ENCODE data around the gene FHIP1B.

The FHIP1B gene

GRCh38 chr11:6240781-6241180 is 6.3 kb upstream of the FHIP1B start:
- Histone ChIP-seq H3K4me3 (ENCODE audit: low read length in 2 of 2) (no peak overlapping the region), H3K4me1 (ENCODE audit: control insufficient read depth in 2 of 2, insufficient read depth in 2 of 2, low read length in 2 of 2) (no peaks in the 10 kb centered on the region), H3K27ac (ENCODE audit: low read depth in 2 of 2, low read length in 2 of 2) (no peak overlapping the region)

GRCh38 chr11:6240139-6240538 is 5.7 kb upstream of the FHIP1B start:
- no peak overlapping the region for H3K27ac ChIP-seq (ENCODE audit: low read depth in 2 of 2, low read length in 2 of 2)
- no peak overlapping the region for H3K9ac ChIP-seq (ENCODE audit: low read depth in 1 of 2, low read length in 2 of 2)
- no peaks in the 10 kb centered on the region for H3K36me3 ChIP-seq (ENCODE audit: control insufficient read depth in 2 of 2, insufficient read depth in 2 of 2, low read length in 2 of 2)
- H3K4me3 ChIP-seq (ENCODE audit: low read length in 2 of 2), result no peak overlapping the region
- no peaks in the 10 kb centered on the region for H3K9me3 ChIP-seq (ENCODE audit: control insufficient read depth in 2 of 2, low read length in 2 of 2)
- no peaks in the 10 kb centered on the region for H3K4me1 ChIP-seq (ENCODE audit: control insufficient read depth in 2 of 2, insufficient read depth in 2 of 2, low read length in 2 of 2)
- H3K27me3 ChIP-seq (ENCODE audit: control insufficient read depth in 2 of 2, insufficient read depth in 2 of 2, low read length in 2 of 2), result no peaks in the 10 kb centered on the region

More at GRCh38 chr11:6240781-6241180, 6.3 kb upstream of the FHIP1B start:
- Histone ChIP-seq H3K9ac (ENCODE audit: low read depth in 1 of 2, low read length in 2 of 2) (no peak overlapping the region), H3K27me3 (ENCODE audit: control insufficient read depth in 2 of 2, insufficient read depth in 2 of 2, low read length in 2 of 2) (no peaks in the 10 kb centered on the region), H3K36me3 (ENCODE audit: control insufficient read depth in 2 of 2, insufficient read depth in 2 of 2, low read length in 2 of 2) (no peaks in the 10 kb centered on the region), H3K9me3 (ENCODE audit: control insufficient read depth in 2 of 2, low read length in 2 of 2) (no peaks in the 10 kb centered on the region)

- Histone ChIP-seq H3K9me3 (ENCODE audit: control insufficient read depth in 2 of 2, low read length in 2 of 2) (no peaks in the 10 kb centered on the region), H3K4me1 (ENCODE audit: control insufficient read depth in 2 of 2, insufficient read depth in 2 of 2, low read length in 2 of 2) (peaks cover 0 to under 1% of the 10 kb centered on the region in 2 donors), H3K9ac (ENCODE audit: low read depth in 1 of 2, low read length in 2 of 2) (no peak within 1 kb of the TSS), H3K27me3 (ENCODE audit: control insufficient read depth in 2 of 2, insufficient read depth in 2 of 2, low read length in 2 of 2) (no peaks in the 10 kb centered on the region), H3K27ac (ENCODE audit: low read depth in 2 of 2, low read length in 2 of 2) (no peak within 1 kb of the TSS), H3K36me3 (ENCODE audit: control insufficient read depth in 2 of 2, insufficient read depth in 2 of 2, low read length in 2 of 2) (no peaks in the 10 kb centered on the region), H3K4me3 (ENCODE audit: low read length in 2 of 2) (no peak within 1 kb of the TSS)
Observed at GRCh38 chr11:6238902-6239301, 4.5 kb upstream of the FHIP1B start, which contains the start of gene CNGA4. CNGA4 (plus strand) TSS chr11:6239089; CDS start chr11:6239207, 118 bp downstream.

GRCh38 chr11:6237761-6238302 is 3.4 kb upstream of the FHIP1B start:
- Histone ChIP-seq H3K36me3 (ENCODE audit: control insufficient read depth in 2 of 2, insufficient read depth in 2 of 2, low read length in 2 of 2) (no peaks in the 10 kb centered on the region), H3K9ac (ENCODE audit: low read depth in 1 of 2, low read length in 2 of 2) (no peak overlapping the region), H3K27ac (ENCODE audit: low read depth in 2 of 2, low read length in 2 of 2) (no peak overlapping the region), H3K4me3 (ENCODE audit: low read length in 2 of 2) (no peak overlapping the region), H3K27me3 (ENCODE audit: control insufficient read depth in 2 of 2, insufficient read depth in 2 of 2, low read length in 2 of 2) (no peaks in the 10 kb centered on the region), H3K9me3 (ENCODE audit: control insufficient read depth in 2 of 2, low read length in 2 of 2) (no peaks in the 10 kb centered on the region), H3K4me1 (ENCODE audit: control insufficient read depth in 2 of 2, insufficient read depth in 2 of 2, low read length in 2 of 2) (peaks cover 4 to 10% of the 10 kb centered on the region in 2 donors)

- no peaks in the 10 kb centered on the region for H3K9me3 ChIP-seq (ENCODE audit: control insufficient read depth in 2 of 2, low read length in 2 of 2)
- H3K4me1 ChIP-seq (ENCODE audit: control insufficient read depth in 2 of 2, insufficient read depth in 2 of 2, low read length in 2 of 2), result peaks cover 4 to 11% of the 10 kb centered on the region in 2 donors
- H3K4me3 ChIP-seq (ENCODE audit: low read length in 2 of 2), result no peak overlapping the region
- no peak overlapping the region for H3K27ac ChIP-seq (ENCODE audit: low read depth in 2 of 2, low read length in 2 of 2)
- no peaks in the 10 kb centered on the region for H3K36me3 ChIP-seq (ENCODE audit: control insufficient read depth in 2 of 2, insufficient read depth in 2 of 2, low read length in 2 of 2)
- no peaks in the 10 kb centered on the region for H3K27me3 ChIP-seq (ENCODE audit: control insufficient read depth in 2 of 2, insufficient read depth in 2 of 2, low read length in 2 of 2)
- H3K9ac ChIP-seq (ENCODE audit: low read depth in 1 of 2, low read length in 2 of 2), result no peak overlapping the region
Observed at GRCh38 chr11:6237266-6237665, 2.8 kb upstream of the FHIP1B start.

GRCh38 chr11:6233984-6234386 is 451 bp downstream of the FHIP1B start:
- Histone ChIP-seq H3K36me3 (ENCODE audit: control insufficient read depth in 2 of 2, insufficient read depth in 2 of 2, low read length in 2 of 2) (no peaks in the 10 kb centered on the region), H3K27ac (ENCODE audit: low read depth in 2 of 2, low read length in 2 of 2) (peak overlapping the region; percentile 93), H3K9me3 (ENCODE audit: control insufficient read depth in 2 of 2, low read length in 2 of 2) (no peaks in the 10 kb centered on the region), H3K4me3 (ENCODE audit: low read length in 2 of 2) (peak overlapping the region; percentile 95 to 99), H3K4me1 (ENCODE audit: control insufficient read depth in 2 of 2, insufficient read depth in 2 of 2, low read length in 2 of 2) (peaks cover 20% of the 10 kb centered on the region in 2 donors), H3K27me3 (ENCODE audit: control insufficient read depth in 2 of 2, insufficient read depth in 2 of 2, low read length in 2 of 2) (no peaks in the 10 kb centered on the region), H3K9ac (ENCODE audit: low read depth in 1 of 2, low read length in 2 of 2) (peak overlapping the region; percentile 96)

GRCh38 chr11:6232899-6233298 is 1.5 kb downstream of the FHIP1B start:
- no peaks in the 10 kb centered on the region for H3K27me3 ChIP-seq (ENCODE audit: control insufficient read depth in 2 of 2, insufficient read depth in 2 of 2, low read length in 2 of 2)
- no peak overlapping the region for H3K9ac ChIP-seq (ENCODE audit: low read depth in 1 of 2, low read length in 2 of 2)
- no peak overlapping the region for H3K27ac ChIP-seq (ENCODE audit: low read depth in 2 of 2, low read length in 2 of 2)
- peaks cover 20 to 28% of the 10 kb centered on the region in 2 donors for H3K4me1 ChIP-seq (ENCODE audit: control insufficient read depth in 2 of 2, insufficient read depth in 2 of 2, low read length in 2 of 2)
- H3K36me3 ChIP-seq (ENCODE audit: control insufficient read depth in 2 of 2, insufficient read depth in 2 of 2, low read length in 2 of 2), result no peaks in the 10 kb centered on the region
- H3K9me3 ChIP-seq (ENCODE audit: control insufficient read depth in 2 of 2, low read length in 2 of 2), result no peaks in the 10 kb centered on the region
- peak overlapping the region in 1 of 2 donors; percentile 95 for H3K4me3 ChIP-seq (ENCODE audit: low read length in 2 of 2)

GRCh38 chr11:6229911-6230310 is 4.5 kb downstream of the FHIP1B start:
- H3K4me1 ChIP-seq (ENCODE audit: control insufficient read depth in 2 of 2, insufficient read depth in 2 of 2, low read length in 2 of 2), result peaks cover 28 to 38% of the 10 kb centered on the region in 2 donors
- H3K9ac ChIP-seq (ENCODE audit: low read depth in 1 of 2, low read length in 2 of 2), result peak overlapping the region; percentile 66 to 73
- H3K36me3 ChIP-seq (ENCODE audit: control insufficient read depth in 2 of 2, insufficient read depth in 2 of 2, low read length in 2 of 2), result no peaks in the 10 kb centered on the region
- no peaks in the 10 kb centered on the region for H3K9me3 ChIP-seq (ENCODE audit: control insufficient read depth in 2 of 2, low read length in 2 of 2)
- H3K27me3 ChIP-seq (ENCODE audit: control insufficient read depth in 2 of 2, insufficient read depth in 2 of 2, low read length in 2 of 2), result no peaks in the 10 kb centered on the region
- H3K4me3 ChIP-seq (ENCODE audit: low read length in 2 of 2), result peak overlapping the region; percentile 58 to 77
- peak overlapping the region; percentile 87 to 88 for H3K27ac ChIP-seq (ENCODE audit: low read depth in 2 of 2, low read length in 2 of 2)

- peak overlapping the region; percentile 58 to 77 for H3K4me3 ChIP-seq (ENCODE audit: low read length in 2 of 2)
- H3K9ac ChIP-seq (ENCODE audit: low read depth in 1 of 2, low read length in 2 of 2), result peak overlapping the region in 1 of 2 donors; percentile 29
Observed at GRCh38 chr11:6228520-6228919, 5.9 kb downstream of the FHIP1B start.

GRCh38 chr11:6225896-6226295 is 8.5 kb downstream of the FHIP1B start:
- Histone ChIP-seq H3K4me1 (ENCODE audit: control insufficient read depth in 2 of 2, insufficient read depth in 2 of 2, low read length in 2 of 2) (peaks cover 14 to 31% of the 10 kb centered on the region in 2 donors), H3K27ac (ENCODE audit: low read depth in 2 of 2, low read length in 2 of 2) (peak overlapping the region; percentile 78), H3K36me3 (ENCODE audit: control insufficient read depth in 2 of 2, insufficient read depth in 2 of 2, low read length in 2 of 2) (peaks cover 32% of the 10 kb centered on the region in 2 donors), H3K9ac (ENCODE audit: low read depth in 1 of 2, low read length in 2 of 2) (no peak overlapping the region), H3K4me3 (ENCODE audit: low read length in 2 of 2) (peak overlapping the region in 1 of 2 donors; percentile 13), H3K27me3 (ENCODE audit: control insufficient read depth in 2 of 2, insufficient read depth in 2 of 2, low read length in 2 of 2) (no peaks in the 10 kb centered on the region), H3K9me3 (ENCODE audit: control insufficient read depth in 2 of 2, low read length in 2 of 2) (no peaks in the 10 kb centered on the region)

More at GRCh38 chr11:6228520-6228919, 5.9 kb downstream of the FHIP1B start:
- H3K36me3 ChIP-seq (ENCODE audit: control insufficient read depth in 2 of 2, insufficient read depth in 2 of 2, low read length in 2 of 2), result peaks cover 10% of the 10 kb centered on the region in 2 donors
- no peaks in the 10 kb centered on the region for H3K27me3 ChIP-seq (ENCODE audit: control insufficient read depth in 2 of 2, insufficient read depth in 2 of 2, low read length in 2 of 2)
- H3K9me3 ChIP-seq (ENCODE audit: control insufficient read depth in 2 of 2, low read length in 2 of 2), result no peaks in the 10 kb centered on the region
- H3K4me1 ChIP-seq (ENCODE audit: control insufficient read depth in 2 of 2, insufficient read depth in 2 of 2, low read length in 2 of 2), result peaks cover 24 to 35% of the 10 kb centered on the region in 2 donors
- peak overlapping the region; percentile 87 to 88 for H3K27ac ChIP-seq (ENCODE audit: low read depth in 2 of 2, low read length in 2 of 2)
